T-helper 22 cell (primary cell): Measurements from ENCODE around the gene C14orf39.

ENCODE experiments used
- DNase-seq: peaks from one replicate; pipeline ENCODE4 v3.0.0-alpha.2; 2020; ENCODE audit warnings: low read depth

Gene C14orf39

GRCh38 chr14:60485598-60486251 lies at the start of gene C14orf39:
Gene C14orf39 (minus strand): TSS chr14:60486063. CDS start chr14:60485078, 985 bp downstream.
- no peak for DNase-seq

- DNase-seq = no peak
These were observed 46.6 kb upstream of the C14orf39 start for GRCh38 chr14:60532442-60532841.

- no peak for DNase-seq
These were observed 29.8 kb upstream of the C14orf39 start for GRCh38 chr14:60515511-60516289.

- DNase-seq = no peak
These were observed 29.1 kb upstream of the C14orf39 start for GRCh38 chr14:60514741-60515491.

GRCh38 chr14:60514378-60514740 lies 28.5 kb upstream of the C14orf39 start:
- DNase-seq = no peak

- no peak for DNase-seq
These were observed 27.2 kb upstream of the C14orf39 start for GRCh38 chr14:60512973-60513571.

GRCh38 chr14:60512126-60512525 lies 26.3 kb upstream of the C14orf39 start:
- no peak for DNase-seq

- DNase-seq = no peak
These were observed 25.2 kb upstream of the C14orf39 start for GRCh38 chr14:60510951-60511599.

GRCh38 chr14:60510254-60510950 lies 24.5 kb upstream of the C14orf39 start:
- no peak for DNase-seq

- no peak for DNase-seq
These were observed 23.8 kb upstream of the C14orf39 start for GRCh38 chr14:60509438-60510253.

GRCh38 chr14:60508707-60509437 lies 23.0 kb upstream of the C14orf39 start, which contains the start of gene SIX6:
Gene SIX6 (plus strand): TSS chr14:60509146. CDS start chr14:60509399, 253 bp downstream.
- DNase-seq = no peak

GRCh38 chr14:60508363-60508706 lies 22.5 kb upstream of the C14orf39 start:
- DNase-seq = no peak

GRCh38 chr14:60506985-60507829 lies 21.3 kb upstream of the C14orf39 start:
- no peak for DNase-seq

GRCh38 chr14:60506462-60506984 lies 20.7 kb upstream of the C14orf39 start:
- DNase-seq = no peak

- no peak for DNase-seq
These were observed 20.1 kb upstream of the C14orf39 start for GRCh38 chr14:60506010-60506409.

- no peak for DNase-seq
These were observed 19.6 kb upstream of the C14orf39 start for GRCh38 chr14:60505448-60505847.

GRCh38 chr14:60502541-60502940 lies 16.7 kb upstream of the C14orf39 start:
- DNase-seq = no peak

- no peak for DNase-seq
These were observed 10.1 kb upstream of the C14orf39 start for GRCh38 chr14:60495946-60496345.

GRCh38 chr14:60490270-60490669 lies 4.4 kb upstream of the C14orf39 start:
- no peak for DNase-seq
